CD4-positive, alpha-beta T cell treated with Interleukin-15 for 4 hours (primary cell): Measurements from ENCODE around the gene PRICKLE2.

Source experiments
- DNase-seq: peaks from one replicate; pipeline ENCODE4 v3.0.0-alpha.2; 2020; ENCODE audit warnings: low spot score

Gene PRICKLE2

DNA sequence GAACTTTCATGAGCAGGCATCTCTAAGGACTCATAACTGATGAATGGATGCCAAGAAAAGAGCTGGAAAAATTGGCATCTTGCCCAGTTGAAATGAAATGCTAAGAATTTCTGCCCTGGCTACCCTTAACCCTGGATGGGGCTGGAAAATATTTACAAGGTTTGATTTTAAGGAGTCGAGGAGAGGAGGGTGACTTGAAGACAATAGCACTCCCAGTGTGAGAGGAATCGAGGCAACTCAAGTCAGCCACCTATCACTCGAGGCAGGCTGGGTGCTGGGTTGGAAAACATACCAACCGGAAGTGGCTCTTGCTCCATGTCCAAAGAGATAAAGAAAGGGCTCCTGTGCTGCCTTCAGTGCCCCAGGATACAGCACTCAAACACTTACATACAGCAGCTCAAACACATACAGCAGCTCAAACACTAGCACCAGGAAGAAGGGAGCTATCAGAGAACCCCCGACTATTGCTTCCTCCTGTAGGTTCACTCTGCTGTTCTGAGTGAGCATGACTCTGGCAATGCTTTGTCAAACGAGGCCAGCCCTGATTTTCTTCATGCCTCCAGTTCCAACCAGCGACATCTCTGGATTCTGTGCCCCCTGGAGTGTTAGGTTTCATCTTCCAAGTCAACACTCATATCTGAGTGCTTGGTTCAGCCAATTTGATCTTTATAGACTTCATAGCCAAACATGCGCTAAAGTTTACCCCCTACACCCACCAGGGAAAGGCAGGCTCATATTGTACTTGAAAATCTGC lies 4.9 kb downstream of the PRICKLE2 start:
- no peak for DNase-seq

DNA sequence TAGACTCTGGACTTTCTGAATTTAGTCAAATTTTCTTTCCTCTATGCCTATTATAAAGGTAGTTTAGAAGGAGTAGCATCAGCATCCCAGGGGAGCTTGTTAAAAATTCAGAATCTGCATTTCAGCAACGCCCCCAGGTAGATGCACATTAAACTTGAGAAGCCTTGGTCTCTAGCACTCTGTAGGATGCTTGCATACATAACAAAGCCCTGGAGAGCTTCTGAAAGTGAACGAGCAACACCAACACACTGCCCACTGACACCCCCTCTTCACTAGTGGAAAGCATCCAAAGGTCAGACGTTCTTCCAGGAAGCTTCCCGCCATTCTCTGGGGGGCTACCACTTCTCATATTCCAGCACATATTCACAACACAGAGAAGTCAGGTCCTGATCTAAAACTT lies 6.5 kb downstream of the PRICKLE2 start:
- no peak for DNase-seq

- no peak for DNase-seq
These were observed 6.9 kb downstream of the PRICKLE2 start for GRCh38 chr3:64218329-64218728.

DNA sequence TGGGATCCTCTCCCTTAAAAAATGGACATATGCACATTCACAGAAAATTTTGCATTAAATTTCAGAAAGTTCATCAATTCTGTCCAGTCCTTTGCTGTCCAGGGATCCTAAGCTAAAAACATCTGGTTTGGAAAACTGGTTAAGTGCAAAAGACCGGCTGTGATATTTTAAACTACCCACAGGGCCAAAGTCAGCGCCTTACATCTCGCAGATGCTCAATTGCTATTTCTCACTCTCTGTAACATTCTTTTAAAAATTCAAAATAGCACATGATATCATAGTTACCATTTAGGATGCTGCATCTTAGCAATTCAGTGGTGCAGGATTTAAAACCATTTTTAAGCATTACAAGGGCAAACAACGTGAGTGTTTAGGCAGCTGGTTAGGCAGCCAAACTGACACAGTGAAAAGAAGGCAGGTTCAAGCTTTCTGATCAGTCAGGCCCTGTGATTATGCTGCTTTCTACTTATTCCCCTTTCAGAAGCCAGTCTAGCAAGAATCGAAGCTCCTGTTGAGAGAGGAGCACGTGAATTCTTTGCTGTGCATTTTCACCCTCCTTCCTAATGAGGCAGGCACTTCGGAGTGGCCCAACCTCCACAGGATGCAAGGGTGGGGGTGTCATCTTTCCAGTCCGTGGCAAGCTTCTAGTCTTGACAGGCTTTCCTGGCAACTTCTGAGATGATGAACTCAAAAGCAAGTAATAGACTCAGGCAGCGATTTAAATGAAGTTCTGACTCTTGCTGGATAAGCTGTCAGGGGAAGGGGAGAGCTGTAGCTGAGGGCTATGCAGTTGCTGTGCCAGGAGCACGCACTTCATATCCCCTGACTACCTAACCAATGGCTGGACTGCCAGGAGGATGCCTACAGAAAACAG lies 8.8 kb downstream of the PRICKLE2 start:
- DNase-seq, result no peak

- DNase-seq, result no peak
These were observed 9.7 kb downstream of the PRICKLE2 start for GRCh38 chr3:64215559-64215958.

GRCh38 chr3:64215103-64215502 lies 10.2 kb downstream of the PRICKLE2 start:
- DNase-seq, result no peak

DNA sequence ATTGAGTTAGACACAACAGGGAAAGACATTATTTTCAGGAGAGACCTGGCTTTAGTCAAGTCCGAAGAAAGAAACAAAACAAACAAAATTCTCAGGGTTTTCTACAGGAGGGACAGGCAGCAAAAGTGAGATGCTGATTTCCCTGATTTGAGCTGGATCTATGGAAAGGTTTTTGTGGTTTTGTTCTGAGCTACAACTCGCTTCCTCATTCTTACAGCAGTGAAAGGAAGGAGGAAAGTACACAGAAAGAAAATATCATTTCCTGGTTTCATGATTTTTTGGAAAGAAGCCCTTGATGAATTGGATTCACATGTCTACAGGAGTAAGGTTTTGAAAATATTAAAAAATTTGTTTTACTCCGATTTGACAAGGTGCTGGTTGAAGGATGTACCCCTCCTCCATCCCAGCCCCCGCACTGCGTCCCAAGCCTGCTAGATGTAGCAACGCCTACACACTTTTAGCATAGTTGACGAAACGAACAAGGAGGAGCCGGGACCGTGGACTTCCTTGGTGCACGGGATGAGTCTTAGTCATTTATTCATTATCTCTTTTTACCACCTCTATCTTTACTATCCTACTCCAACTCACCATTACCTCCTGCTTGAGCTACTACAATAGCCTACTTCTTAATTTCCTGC lies 10.8 kb downstream of the PRICKLE2 start:
- DNase-seq, result no peak

DNA sequence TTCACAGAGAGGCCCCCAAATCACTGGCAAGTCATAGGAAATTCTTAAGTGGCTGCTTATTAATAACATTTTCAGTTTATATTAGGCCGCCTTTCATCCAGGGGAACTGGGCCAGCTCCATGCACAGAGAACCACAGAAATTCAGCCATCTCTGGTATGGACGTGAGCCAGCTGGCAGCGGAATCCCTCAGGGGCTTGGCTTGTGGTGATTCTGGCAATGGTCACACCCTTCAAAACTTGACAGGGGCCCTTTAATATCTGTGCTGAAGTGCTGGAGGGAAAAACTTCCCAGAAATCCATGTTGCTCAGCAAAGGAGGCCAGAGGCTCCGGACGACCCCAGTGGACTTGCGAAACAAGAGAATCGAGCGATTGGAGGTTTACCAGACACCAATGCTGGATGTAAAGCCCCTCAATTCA lies 11.3 kb downstream of the PRICKLE2 start:
- no peak for DNase-seq

DNA sequence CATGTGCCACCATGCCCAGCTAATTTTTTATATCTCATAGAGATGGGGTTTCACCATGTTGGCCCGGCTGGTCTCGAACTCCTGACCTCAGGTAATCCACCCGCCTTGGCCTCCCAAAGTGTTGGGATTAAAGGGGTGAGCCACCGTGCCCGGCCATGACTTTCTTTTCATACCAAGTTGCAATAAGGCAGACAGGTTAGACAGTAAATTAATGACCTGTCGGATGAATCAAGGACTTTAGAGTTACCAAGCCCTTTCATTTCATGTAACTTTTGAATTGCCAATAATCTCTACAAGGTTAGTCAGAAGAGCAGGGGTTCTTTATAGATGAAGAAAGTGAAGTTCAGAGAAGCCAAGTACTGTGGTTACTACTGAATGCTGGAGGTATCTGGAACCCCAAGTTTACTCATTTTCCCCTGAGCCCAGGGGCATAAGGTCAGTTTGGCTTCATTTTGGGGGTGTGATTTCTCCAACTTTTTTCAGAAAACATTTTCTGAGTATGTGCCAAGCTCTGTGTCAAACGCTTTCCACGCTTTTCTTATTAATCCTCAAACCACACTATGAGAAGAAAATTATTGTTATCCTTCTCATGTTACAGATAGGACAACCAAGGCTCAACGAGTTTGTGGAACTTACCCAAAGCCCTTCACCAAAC lies 11.9 kb downstream of the PRICKLE2 start:
- DNase-seq, result no peak

DNA sequence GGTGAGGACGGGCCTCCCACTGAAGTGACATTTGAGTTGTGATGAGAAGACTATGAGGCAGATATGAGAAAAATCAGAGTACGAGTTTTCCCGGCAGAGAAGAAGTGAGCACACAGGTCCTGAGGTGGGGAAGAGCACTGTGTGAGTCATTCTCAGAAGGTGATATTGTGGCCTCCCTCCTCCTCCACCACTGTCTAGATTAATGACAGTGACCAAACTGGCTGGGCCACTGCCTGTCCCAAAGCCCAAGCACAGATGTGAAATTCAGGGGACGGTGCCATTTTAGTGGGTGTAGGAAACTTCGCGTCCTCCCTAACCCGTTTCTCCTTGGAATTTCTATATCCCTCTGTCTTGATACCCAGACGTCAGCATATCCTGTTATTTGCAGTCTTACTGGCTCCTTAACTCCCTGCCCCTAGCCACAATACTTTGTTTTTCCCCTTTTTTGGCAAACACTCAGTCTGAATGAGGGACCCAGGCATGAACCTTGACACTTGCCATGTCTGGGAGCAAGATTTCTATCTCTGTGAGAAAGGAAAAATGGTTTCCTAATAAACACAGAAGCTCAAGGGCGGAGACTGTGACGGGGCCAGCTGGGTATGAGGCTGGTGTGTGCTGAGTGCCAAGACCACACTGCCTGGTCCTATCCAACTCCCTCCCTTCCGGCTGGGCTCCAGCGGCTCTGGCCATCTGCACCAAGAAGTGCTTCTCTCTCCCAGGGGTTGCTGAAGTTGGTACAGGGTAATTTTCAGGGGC lies 15.2 kb downstream of the PRICKLE2 start:
- no peak for DNase-seq

DNA sequence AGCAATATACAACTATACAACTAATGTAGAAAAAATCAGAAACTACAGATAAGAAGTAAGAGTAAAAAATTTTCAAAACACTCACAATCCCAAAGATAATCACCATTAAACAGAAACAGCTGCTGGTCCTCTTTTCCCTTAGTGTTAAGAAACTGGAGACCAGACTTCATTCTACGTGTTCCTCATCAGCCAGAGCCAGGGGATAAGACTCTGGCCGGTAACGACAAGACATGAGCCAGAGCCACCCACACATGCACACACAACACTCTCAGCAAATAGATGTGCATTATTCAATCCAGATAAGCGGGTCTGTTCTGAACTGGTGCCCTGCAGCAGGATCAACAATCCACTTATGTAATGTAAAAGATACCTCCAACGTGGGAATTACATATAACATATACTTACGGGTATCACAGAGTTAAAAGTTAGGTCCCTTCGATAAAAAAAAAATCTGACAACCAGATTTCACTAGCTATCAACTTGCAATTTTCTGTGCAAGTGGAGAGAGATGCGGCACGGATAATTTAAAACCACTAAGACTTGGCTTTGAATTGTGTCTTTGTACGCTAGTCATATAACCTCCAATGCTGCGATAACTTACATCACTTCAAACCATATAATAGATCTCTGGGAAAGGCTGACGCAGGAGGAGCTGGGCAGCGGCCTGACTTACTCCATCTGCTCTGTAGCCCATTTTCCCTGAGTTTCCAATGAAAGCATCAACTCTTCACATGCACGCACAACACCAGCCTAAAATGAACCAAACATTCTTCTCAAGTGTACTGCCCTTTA lies 17.8 kb downstream of the PRICKLE2 start:
- DNase-seq, result no peak

DNA sequence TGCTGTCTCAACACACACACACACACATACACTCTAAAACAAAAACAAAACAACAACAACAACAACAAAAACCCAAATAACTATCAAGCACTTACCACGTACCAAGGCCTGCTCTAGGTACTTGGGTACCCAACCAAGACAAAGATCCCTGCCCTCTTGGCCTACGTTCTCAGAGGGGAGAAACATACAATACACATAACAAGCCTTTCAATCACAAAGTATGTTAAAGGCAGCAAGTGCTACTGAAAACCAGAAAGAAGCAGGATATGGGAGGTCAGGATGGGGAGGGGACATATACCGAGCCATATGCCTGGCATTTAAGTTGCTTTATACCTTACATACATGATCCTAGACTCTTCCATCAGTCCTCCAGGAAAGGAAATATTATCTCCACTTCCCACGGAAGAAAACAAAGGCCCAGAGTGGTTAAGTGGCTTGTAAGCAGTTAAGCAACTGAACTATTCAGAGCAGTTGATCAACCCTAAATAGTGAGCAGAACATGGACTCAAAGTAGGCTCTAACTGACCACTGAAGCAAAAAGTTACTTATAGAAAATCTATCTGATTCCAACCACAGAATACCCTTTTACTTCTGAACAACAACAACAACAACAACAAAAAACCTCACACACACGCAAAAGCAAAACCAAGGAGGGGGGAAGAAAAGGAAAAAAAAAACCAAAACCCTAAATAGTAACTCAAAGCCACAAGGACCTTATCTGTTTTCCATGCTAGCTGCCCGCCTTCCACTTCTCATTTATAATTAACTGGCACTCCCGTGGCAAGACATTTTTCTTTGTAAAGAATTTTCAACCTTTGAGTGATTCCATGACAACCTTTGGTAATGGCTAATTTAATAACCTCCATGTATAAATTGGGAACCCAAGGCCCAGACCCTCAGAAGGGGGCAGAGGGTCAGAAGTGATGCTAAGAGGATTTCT lies 21.0 kb downstream of the PRICKLE2 start:
- no peak for DNase-seq

DNA sequence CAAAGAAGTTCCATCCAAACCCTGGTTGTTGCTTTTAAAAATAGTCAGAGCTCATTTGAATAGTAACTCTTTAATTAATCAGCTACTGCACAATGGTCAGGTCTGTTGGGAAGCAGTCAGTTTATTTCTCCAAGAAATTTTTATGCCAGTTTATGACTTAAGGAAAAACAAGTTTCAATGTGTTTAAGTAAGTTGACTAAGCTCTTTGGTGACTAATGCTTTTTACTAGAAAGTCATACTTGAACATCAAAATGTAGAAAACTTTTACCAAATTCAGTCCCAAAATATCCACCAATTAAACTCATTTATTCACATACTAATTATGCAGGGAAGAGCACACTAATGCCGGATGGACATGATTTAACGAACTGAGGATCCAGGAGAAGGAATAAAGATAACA lies 22.1 kb downstream of the PRICKLE2 start:
- no peak for DNase-seq

GRCh38 chr3:64199932-64200331 lies 25.3 kb downstream of the PRICKLE2 start:
- DNase-seq, result no peak

DNA sequence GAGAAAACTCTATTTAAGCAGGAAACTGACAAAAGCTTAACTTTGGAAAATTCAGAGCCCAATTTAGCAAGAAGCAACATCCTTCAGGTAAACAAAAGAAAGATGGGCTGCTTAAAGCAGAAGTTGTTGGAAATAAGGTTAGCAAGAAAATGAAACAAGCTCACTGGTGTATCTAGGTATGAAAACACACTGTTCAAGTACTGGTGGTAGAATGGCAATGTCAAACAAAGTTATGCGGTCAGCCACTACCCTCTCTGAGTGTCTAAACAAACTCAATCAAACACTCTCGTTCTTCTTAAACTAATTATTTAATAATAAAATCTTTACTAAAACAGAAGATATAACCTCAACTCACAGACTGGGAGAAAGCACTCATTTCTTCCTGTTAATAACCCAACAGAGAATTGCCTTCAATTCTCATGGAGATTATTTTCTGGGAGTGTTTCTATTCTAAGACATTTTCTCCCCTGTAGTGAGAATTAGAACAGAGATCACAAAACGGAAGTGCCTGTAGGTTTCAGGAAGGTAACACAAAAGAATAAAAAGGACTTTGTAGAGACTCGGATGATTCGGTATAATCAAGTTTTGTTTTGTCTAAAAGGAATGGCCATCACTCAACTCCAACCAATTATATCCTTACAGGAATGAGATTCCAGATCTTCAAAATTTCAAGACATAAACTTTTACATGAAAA lies 28.9 kb downstream of the PRICKLE2 start:
- DNase-seq, result no peak

DNA sequence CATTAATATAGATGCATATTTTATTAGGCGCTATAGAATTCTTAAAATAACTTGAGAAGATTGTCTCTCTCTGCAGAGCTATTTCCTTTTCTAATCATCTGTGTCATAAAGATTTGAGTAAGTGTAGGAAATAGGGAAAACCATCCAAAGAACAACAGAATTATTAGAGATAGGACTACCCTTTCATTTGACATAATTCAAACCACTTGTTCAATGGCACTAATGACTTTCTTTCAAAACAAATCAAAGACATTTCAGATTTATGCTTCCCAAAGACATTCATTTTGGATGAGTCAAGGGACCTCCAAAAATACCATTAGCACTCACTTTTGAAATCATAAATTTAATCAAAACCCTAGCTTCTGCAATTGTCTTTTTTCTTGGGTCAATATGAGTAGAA lies 29.5 kb downstream of the PRICKLE2 start:
- no peak for DNase-seq

GRCh38 chr3:64191822-64192221 lies 33.4 kb downstream of the PRICKLE2 start:
- DNase-seq, result no peak

DNA sequence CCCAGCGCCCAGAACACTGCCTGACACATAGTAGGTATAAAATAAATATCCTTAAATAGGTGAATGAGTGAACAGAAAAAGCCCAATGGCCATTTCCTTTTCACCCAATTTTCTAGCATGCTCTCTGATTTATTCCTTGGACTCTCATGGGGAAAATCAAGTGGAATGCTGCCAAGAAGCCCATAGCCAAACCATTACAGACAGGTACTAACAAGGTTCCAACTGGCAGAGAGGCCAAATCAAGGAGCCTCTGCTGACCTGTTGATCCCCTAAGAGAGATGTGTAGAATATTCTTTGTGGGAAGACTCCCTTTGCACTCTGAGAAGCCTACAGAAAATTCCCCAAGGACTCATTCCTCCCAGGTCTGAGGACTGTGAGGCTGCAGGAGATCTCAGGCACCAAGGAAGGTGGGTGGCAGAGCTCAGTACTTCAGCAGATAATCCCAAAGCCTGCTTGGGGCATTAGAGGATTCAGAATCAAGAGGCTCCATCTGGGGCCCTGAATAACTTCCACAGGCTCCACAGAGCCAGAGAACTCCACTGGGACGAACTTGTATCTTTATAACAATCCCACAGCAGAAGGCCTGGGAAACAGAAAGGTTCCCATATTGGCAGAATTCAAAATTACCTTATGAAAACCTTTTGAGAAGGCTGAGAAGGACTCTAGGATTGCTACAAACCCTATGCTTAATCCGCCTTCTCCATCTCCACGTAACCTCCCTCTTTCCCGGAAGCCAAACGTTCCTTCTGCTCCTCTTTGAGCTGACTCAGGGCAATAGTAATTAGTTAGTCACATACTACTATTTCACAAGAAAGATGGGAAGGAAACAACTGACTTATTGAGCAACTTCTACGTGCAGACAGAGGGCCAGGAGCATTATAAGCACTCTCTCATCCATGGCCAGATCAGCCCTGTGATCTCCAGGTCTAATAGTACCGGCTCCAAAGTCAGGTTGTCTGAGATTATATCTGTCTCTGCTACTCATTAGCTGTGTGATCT lies 34.5 kb downstream of the PRICKLE2 start:
- no peak for DNase-seq
